OCI-LY7 (cell line): ENCODE results near the gene TP53AIP1. TPM values are rescaled to one million over a fixed set of nuclear protein-coding genes. Genes with fewer than 3 reads are reported as not detected.

ENCODE experiments used
- BruUV-seq: library from RNA; stranded (reverse); fragments of 400-500 nt; replicated peaks from 2 replicates; lab custom pipeline; 2021; lab: Mats Ljungman, UMichigan
- CTCF ChIA-PET: fragments of 300-600 bp; sonication (Branson Sonifier 250); formaldehyde crosslinking; loops from one replicate; lab custom pipeline; 2022; ENCODE audit warnings: antibody characterized with exemption; ENCODE audit not compliant: unreplicated experiment; lab: Charles Lee
- POLR2A ChIA-PET: fragments of 300-600 bp; sonication (Branson Sonifier 250); formaldehyde crosslinking; loops from one replicate; lab custom pipeline; 2022; ENCODE audit warnings: antibody characterized with exemption; lab: Charles Lee
- DNase-seq: peaks from one replicate; pipeline ENCODE4 v3.0.0-alpha.2; 2015; ENCODE audit warnings: low spot score
- H2AFZ ChIP-seq: fragments of 200-600 bp; sonication (generic), shearing (Covaris generic); 2 replicates; pipeline ENCODE4 v1.6.1; 2014; ENCODE audit warnings: mild to moderate bottlenecking, antibody characterized with exemption, low read length, moderate library complexity
- H3K27ac ChIP-seq: fragments of 200-600 bp; sonication (generic); 2 replicates; pipeline ENCODE4 v1.5.1; 2014; ENCODE audit warnings: mixed run types, low read depth, mild to moderate bottlenecking, moderate library complexity, low read length, inconsistent platforms; ENCODE audit not compliant: poor library complexity, severe bottlenecking
- H3K36me3 ChIP-seq: fragments of 200-600 bp; sonication (generic); 2 replicates; pipeline ENCODE4 v1.6.1; 2014; ENCODE audit warnings: mild to moderate bottlenecking, antibody characterized with exemption, low read length, moderate library complexity, mixed read lengths; ENCODE audit not compliant: insufficient read depth
- H3K4me1 ChIP-seq: fragments of 200-600 bp; sonication (generic); 2 replicates; pipeline ENCODE4 v1.5.1; 2014; ENCODE audit warnings: mild to moderate bottlenecking, low read length; ENCODE audit not compliant: insufficient read depth, poor library complexity, severe bottlenecking
- H3K4me2 ChIP-seq: fragments of 200-600 bp; sonication (generic); 2 replicates; pipeline ENCODE4 v1.6.1; 2014; ENCODE audit warnings: mild to moderate bottlenecking, low read length
- H3K4me3 ChIP-seq: fragments of 200-600 bp; sonication (generic); 2 replicates; pipeline ENCODE4 v1.5.1; 2014; ENCODE audit warnings: mild to moderate bottlenecking, low read depth, low read length; ENCODE audit not compliant: poor library complexity, severe bottlenecking
- H3K79me2 ChIP-seq: fragments of 200-600 bp; sonication (generic); 2 replicates; pipeline ENCODE4 v1.6.1; 2016; ENCODE audit warnings: low read depth, mild to moderate bottlenecking, low read length, moderate library complexity, mixed read lengths; ENCODE audit not compliant: insufficient read depth
- H3K9me2 ChIP-seq: fragments of 200-600 bp; sonication (generic); 2 replicates; pipeline ENCODE4 v1.6.1; 2016; ENCODE audit warnings: mild to moderate bottlenecking, low read length, mixed read lengths; ENCODE audit not compliant: insufficient read depth
- H3K9me3 ChIP-seq: fragments of 200-600 bp; sonication (generic); 2 replicates; pipeline ENCODE4 v1.6.1; 2014; ENCODE audit warnings: mild to moderate bottlenecking, mixed run types, low read length, mixed read lengths
- H4K20me1 ChIP-seq: fragments of 200-600 bp; sonication (generic); 2 replicates; pipeline ENCODE4 v1.6.1; 2014; ENCODE audit warnings: mild to moderate bottlenecking, antibody characterized with exemption, low read length, moderate library complexity, mixed read lengths; ENCODE audit not compliant: insufficient read depth
- EZH2phosphoT487 ChIP-seq: fragments of 200-600 bp; sonication (generic); IDR thresholded peaks from 2 replicates; pipeline ENCODE4 v1.6.1; 2018; ENCODE audit warnings: low read depth, borderline replicate concordance, mild to moderate bottlenecking, mixed run types, antibody characterized with exemption, low read length, moderate library complexity, mixed read lengths
- intact Hi-C: fragments of 100-400 bp; cut with micrococcal nuclease; formaldehyde crosslinking; loops from one replicate; pipeline ENCODE4 v1.10.0; 2022; ENCODE audit not compliant: unreplicated experiment
- total RNA-seq, 2 experiments: library from RNA; depleted of rRNA in 1 of 2; stranded (reverse); fragments of >200 nt in 1 of 2; shearing (Covaris generic) in 1 of 2; gene quantifications; 2 replicates each; pipeline ENCODE4 v1.2.3, GENCODE V29; 2014 to 2022
- TF ChIP-seq, protein P1 (sequence below): fragments of 200-600 bp; sonication (generic); conservative IDR thresholded peaks from 2 replicates; pipeline ENCODE4 v1.5.1; 2014; ENCODE audit warnings: mild to moderate bottlenecking, antibody characterized with exemption, low read length, moderate library complexity, mixed read lengths

The TP53AIP1 gene
- total RNA-seq, 2 experiments from 2014 or later = not detected

DNA sequence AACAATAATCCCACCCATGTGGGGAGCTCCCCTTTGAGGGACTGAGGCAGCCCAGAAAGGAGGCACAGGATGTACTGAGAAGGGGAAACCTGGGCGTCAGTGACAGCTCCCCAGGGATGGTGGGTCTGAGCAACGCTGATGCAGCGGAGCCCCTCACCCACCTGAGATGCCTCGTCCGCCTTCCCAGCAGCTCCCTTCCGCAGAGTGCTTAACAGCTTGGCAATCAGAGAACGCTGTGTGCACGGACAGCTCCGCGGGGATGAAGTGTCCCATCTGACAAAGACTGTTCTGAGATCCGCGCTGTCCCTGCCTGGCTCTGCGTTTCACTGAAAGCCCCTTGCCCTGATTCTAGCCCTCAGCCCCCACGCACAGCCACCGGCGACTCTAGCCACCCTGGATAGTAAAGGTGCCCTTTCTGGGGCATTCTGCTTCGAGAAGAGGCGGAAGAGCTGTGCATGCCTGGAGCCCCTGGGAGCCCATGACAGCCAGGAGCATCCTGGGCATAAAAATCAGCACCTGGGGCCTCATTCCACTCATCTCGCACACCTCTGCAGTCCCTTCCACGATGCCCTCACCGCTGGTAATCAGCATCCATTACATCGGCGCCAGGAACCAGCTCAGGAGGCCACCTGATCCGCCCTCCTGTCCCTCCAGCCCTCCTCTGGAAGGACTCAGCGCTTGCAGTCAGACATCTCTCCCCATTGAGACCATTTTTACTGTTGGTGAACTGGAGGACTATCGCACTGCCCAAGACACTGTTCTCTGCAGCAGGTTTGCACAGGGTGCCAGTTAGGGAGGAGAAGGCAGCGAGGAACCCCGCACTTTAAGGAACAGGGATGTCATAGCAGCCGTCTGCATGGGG, 40.8 kb downstream of the TP53AIP1 start:
- DNase-seq = no peak
- no peak for TF ChIP-seq EZH2phosphoT487
- TF ChIP-seq, protein P1, sequence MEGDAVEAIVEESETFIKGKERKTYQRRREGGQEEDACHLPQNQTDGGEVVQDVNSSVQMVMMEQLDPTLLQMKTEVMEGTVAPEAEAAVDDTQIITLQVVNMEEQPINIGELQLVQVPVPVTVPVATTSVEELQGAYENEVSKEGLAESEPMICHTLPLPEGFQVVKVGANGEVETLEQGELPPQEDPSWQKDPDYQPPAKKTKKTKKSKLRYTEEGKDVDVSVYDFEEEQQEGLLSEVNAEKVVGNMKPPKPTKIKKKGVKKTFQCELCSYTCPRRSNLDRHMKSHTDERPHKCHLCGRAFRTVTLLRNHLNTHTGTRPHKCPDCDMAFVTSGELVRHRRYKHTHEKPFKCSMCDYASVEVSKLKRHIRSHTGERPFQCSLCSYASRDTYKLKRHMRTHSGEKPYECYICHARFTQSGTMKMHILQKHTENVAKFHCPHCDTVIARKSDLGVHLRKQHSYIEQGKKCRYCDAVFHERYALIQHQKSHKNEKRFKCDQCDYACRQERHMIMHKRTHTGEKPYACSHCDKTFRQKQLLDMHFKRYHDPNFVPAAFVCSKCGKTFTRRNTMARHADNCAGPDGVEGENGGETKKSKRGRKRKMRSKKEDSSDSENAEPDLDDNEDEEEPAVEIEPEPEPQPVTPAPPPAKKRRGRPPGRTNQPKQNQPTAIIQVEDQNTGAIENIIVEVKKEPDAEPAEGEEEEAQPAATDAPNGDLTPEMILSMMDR = no peak
- BruUV-seq = no TSS peak
- ChIA-PET CTCF (no interaction called here), POLR2A (no interaction called here)
- Histone ChIP-seq H4K20me1 (no peaks in the 10 kb centered on the region), H3K27ac (no peak overlapping the region), H3K9me3 (no peaks in the 10 kb centered on the region), H2AFZ (no peak overlapping the region), H3K36me3 (no peaks in the 10 kb centered on the region), H3K4me1 (no peaks in the 10 kb centered on the region), H3K79me2 (no peaks in the 10 kb centered on the region), H3K9me2 (no peaks in the 10 kb centered on the region), H3K4me2 (no peak overlapping the region), H3K4me3 (no peak overlapping the region)
- intact Hi-C loops = no loop called here

DNA sequence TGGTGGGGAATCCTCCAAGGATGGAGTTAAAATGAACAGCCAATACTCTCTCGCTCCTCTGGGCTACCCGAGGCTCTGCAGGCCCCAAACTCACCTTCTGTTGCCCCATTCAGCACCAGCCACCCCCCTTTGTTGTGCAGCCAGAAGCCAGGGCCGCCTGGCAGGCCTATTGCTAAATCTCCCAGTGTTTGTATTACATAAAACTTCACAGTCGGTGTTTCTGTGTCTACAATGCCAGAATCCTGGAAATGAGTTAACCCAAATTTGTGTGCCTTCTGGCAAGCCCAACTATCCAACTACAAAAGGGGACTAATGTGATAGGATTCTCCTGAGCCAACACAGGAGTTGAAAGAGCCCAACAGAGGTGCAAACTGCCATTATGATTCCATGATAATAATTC, 42.2 kb downstream of the TP53AIP1 start:
- H3K4me1 ChIP-seq = no peaks in the 10 kb centered on the region
- no peak overlapping the region for H3K4me2 ChIP-seq
- TF ChIP-seq, protein P1 = no peak
- no peak for TF ChIP-seq EZH2phosphoT487
- no peak overlapping the region for H3K27ac ChIP-seq
- ChIA-PET POLR2A (interaction anchor here (0.5 kb wide), 1 partner anchor 778 kb away, joined by 5 read pairs; no protein-coding TSS in a partner anchor), CTCF (no interaction called here)
- DNase-seq = no peak
- H3K36me3 ChIP-seq = no peaks in the 10 kb centered on the region
- intact Hi-C loops = no loop called here
- no peaks in the 10 kb centered on the region for H3K9me3 ChIP-seq
- no peaks in the 10 kb centered on the region for H3K9me2 ChIP-seq
- H4K20me1 ChIP-seq = no peaks in the 10 kb centered on the region
- no peak overlapping the region for H3K4me3 ChIP-seq
- H3K79me2 ChIP-seq = no peaks in the 10 kb centered on the region
- no peak overlapping the region for H2AFZ ChIP-seq
- BruUV-seq = no TSS peak
